HEK293 (cell line): ENCODE data around the gene PITPNM3.

Source experiments
- CTCF ChIP-seq: fragments of 450-650 bp; formaldehyde crosslinking; IDR thresholded peaks from 2 replicates; pipeline ENCODE4 v1.5.1; 2016; ENCODE audit warnings: missing biosample characterization, missing genetic modification characterization
- GLIS1 ChIP-seq: fragments of 450-650 bp; formaldehyde crosslinking; IDR thresholded peaks from 2 replicates; pipeline ENCODE4 v1.5.1; 2016; ENCODE audit warnings: missing biosample characterization, missing genetic modification characterization
- REST ChIP-seq: fragments of 450-650 bp; formaldehyde crosslinking; IDR thresholded peaks from 2 replicates; pipeline ENCODE4 v1.5.1; 2016; ENCODE audit warnings: missing biosample characterization, missing genetic modification characterization
- TCF7L2 ChIP-seq: IDR thresholded peaks from 2 replicates; pipeline ENCODE4 v1.6.1; 2011; ENCODE audit warnings: low read depth, mild to moderate bottlenecking, inconsistent platforms, low read length, moderate library complexity, borderline replicate concordance
- ZNF121 ChIP-seq: fragments of 450-650 bp; formaldehyde crosslinking; IDR thresholded peaks from 2 replicates; pipeline ENCODE4 v1.5.1; 2016; ENCODE audit warnings: missing biosample characterization, missing genetic modification characterization
- ZNF132 ChIP-seq: fragments of 450-650 bp; formaldehyde crosslinking; IDR thresholded peaks from 2 replicates; pipeline ENCODE4 v1.5.1; 2017; ENCODE audit warnings: missing biosample characterization, missing genetic modification characterization, borderline replicate concordance
- ZNF223 ChIP-seq: fragments of 450-650 bp; formaldehyde crosslinking; IDR thresholded peaks from 2 replicates; pipeline ENCODE4 v1.5.1; 2016; ENCODE audit warnings: missing biosample characterization, missing genetic modification characterization
- ZNF398 ChIP-seq: fragments of 450-650 bp; formaldehyde crosslinking; IDR thresholded peaks from 2 replicates; pipeline ENCODE4 v1.5.1; 2017; ENCODE audit warnings: missing biosample characterization, missing genetic modification characterization
- ZNF488 ChIP-seq: fragments of 450-650 bp; formaldehyde crosslinking; IDR thresholded peaks from 2 replicates; pipeline ENCODE4 v1.5.1; 2016; ENCODE audit warnings: missing biosample characterization, missing genetic modification characterization
- ZNF501 ChIP-seq: fragments of 450-650 bp; formaldehyde crosslinking; IDR thresholded peaks from 2 replicates; pipeline ENCODE4 v1.5.1; 2016; ENCODE audit warnings: missing biosample characterization, missing genetic modification characterization
- ZNF558 ChIP-seq: fragments of 450-650 bp; formaldehyde crosslinking; IDR thresholded peaks from 2 replicates; pipeline ENCODE4 v1.5.1; 2016; ENCODE audit warnings: missing biosample characterization, missing genetic modification characterization
- ZNF785 ChIP-seq: fragments of 450-650 bp; formaldehyde crosslinking; IDR thresholded peaks from 2 replicates; pipeline ENCODE4 v1.5.1; 2016; ENCODE audit warnings: missing biosample characterization, missing genetic modification characterization
- ZSCAN18 ChIP-seq: fragments of 450-650 bp; formaldehyde crosslinking; IDR thresholded peaks from 2 replicates; pipeline ENCODE4 v1.5.1; 2016; ENCODE audit warnings: missing biosample characterization, missing genetic modification characterization
- ZSCAN30 ChIP-seq: fragments of 450-650 bp; IDR thresholded peaks from 2 replicates; pipeline ENCODE4 v1.5.1; 2018; ENCODE audit warnings: missing biosample characterization, mild to moderate bottlenecking, missing genetic modification characterization, moderate library complexity

- no peak for TF ChIP-seq ZSCAN18 (tag by site-specific recombination)
- no peak for TF ChIP-seq GLIS1
- no peak for TF ChIP-seq CTCF (tag by site-specific recombination)
- no peak for TF ChIP-seq ZNF785
- no peak for TF ChIP-seq ZNF132 (tag by site-specific recombination)
- TF ChIP-seq ZNF121 = no peak
- no peak for TF ChIP-seq ZNF558 (tag by site-specific recombination)
- TF ChIP-seq ZNF488 (tag by site-specific recombination) = no peak
- TF ChIP-seq ZNF501 = no peak
- TF ChIP-seq ZSCAN30 (tag by site-specific recombination) = no peak
- TF ChIP-seq ZNF398 (tag by site-specific recombination) = no peak
- TF ChIP-seq ZNF223 (tag by site-specific recombination) = no peak
- no peak for TF ChIP-seq REST (tag by site-specific recombination)
- no peak for TF ChIP-seq TCF7L2
Observed at GRCh38 chr17:6470146-6470718, 86.1 kb downstream of the PITPNM3 start.
